Measurements from ENCODE around the gene GFM1. TPM values are rescaled to one million over a fixed set of nuclear protein-coding genes. Genes with fewer than 3 reads are reported as not detected.

The GFM1 gene
- total RNA-seq, 2 experiments from 2014 or later, result 48.4 to 56.1 TPM

DNA sequence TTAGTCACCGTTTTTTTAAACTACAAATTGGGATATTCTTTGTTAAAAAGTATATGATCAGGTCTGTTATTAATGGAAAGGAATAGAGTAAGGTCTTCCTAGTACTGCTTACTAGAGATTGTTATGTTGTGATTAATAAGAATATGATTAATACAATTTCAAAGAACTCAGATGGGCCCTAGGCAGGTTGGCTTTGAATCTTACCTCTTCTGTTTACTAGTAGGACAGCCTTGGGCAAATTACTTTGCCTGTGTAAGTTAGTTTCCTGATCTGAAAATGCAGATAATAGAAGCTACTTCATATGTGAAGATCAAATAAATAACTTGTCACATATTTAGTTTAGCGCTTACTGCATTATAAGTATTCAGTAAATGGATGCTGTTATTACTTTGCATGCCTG lies 6.9 kb downstream of the GFM1 start:
- no peak for DNase-seq
- ATAC-seq, result no peak
- intact Hi-C loops (cut with micrococcal nuclease), result no loop called here
- TF ChIP-seq, protein P1, sequence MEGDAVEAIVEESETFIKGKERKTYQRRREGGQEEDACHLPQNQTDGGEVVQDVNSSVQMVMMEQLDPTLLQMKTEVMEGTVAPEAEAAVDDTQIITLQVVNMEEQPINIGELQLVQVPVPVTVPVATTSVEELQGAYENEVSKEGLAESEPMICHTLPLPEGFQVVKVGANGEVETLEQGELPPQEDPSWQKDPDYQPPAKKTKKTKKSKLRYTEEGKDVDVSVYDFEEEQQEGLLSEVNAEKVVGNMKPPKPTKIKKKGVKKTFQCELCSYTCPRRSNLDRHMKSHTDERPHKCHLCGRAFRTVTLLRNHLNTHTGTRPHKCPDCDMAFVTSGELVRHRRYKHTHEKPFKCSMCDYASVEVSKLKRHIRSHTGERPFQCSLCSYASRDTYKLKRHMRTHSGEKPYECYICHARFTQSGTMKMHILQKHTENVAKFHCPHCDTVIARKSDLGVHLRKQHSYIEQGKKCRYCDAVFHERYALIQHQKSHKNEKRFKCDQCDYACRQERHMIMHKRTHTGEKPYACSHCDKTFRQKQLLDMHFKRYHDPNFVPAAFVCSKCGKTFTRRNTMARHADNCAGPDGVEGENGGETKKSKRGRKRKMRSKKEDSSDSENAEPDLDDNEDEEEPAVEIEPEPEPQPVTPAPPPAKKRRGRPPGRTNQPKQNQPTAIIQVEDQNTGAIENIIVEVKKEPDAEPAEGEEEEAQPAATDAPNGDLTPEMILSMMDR (IDR thresholded peaks at IDR 0.05), result no peak
- Mint-ChIP-seq H3K4me3 (no peak overlapping the region), H3K4me1 (ENCODE audit: low read depth) (peaks cover 26% of the 10 kb centered on the region), H3K27me3 (no peaks in the 10 kb centered on the region), H3K36me3 (ENCODE audit: low read depth) (peaks cover 38% of the 10 kb centered on the region), H3K27ac (peak overlapping the region; percentile 27), H3K9me3 (no peaks in the 10 kb centered on the region)
- ChIA-PET POLR2A (no interaction called here), CTCF (interaction anchor here (1.1 to 2.5 kb wide), 2 partner anchors 9 to 76 kb away, joined by 3 to 17 read pairs; no protein-coding TSS in a partner anchor)

DNA sequence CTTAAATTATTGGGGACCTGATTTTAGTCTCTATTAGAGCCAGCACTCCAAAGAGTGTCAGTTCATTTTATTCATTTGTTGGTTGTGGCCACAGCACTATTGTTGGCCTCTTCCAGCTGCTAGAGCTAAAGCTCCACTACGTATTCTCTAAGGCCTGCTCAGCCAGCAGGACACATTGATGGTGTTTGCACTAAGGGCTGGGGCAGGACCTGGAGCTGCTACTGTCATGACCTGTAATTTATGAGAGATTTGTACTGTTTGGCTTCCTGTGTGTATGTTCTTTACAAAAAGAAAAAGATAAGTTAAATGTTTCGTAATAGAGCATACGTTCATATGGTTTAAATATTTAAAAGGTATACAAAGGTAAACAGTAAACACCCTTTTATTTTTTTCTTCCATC lies 8.1 kb downstream of the GFM1 start:
- Mint-ChIP-seq H3K27me3 (no peaks in the 10 kb centered on the region), H3K4me1 (ENCODE audit: low read depth) (peaks cover 21% of the 10 kb centered on the region)
- TF ChIP-seq, protein P1 (IDR thresholded peaks at IDR 0.05), result no peak

DNA sequence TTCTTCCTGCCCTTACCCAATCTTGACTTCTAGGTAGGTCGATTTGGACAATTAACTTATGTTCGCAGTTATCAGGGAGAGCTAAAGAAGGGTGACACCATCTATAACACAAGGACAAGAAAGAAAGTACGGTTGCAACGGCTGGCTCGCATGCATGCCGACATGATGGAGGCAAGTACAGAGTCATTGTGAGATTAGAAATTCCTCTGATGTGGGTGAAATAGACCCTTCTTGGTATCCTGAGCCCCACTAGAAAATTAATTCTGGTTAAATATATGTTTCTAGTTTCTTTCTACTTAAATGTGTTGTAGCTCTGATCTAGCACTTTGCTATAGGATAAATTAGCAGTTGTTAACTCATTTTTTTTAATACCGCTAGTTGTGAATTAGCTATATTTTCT lies 14.6 kb downstream of the GFM1 start:
- peak; percentile 20 for DNase-seq
- ChIA-PET POLR2A (interaction anchor here (1.3 kb wide), 1 partner anchor 15 kb away, joined by 7 read pairs; the partner anchor contains the start of gene GFM1), CTCF (interaction anchor here (0.7 to 4.0 kb wide), 20 partner anchors 8 to 703 kb away, joined by 3 to 65 read pairs (median 8); partner anchors contain the start of genes GFM1, LXN and MFSD1)
- no peaks in the 10 kb centered on the region for H3K9me3 Mint-ChIP-seq
- H3K36me3 Mint-ChIP-seq (ENCODE audit: low read depth), result peaks cover 37% of the 10 kb centered on the region
- no peaks in the 10 kb centered on the region for H3K27me3 Mint-ChIP-seq
- no peak overlapping the region for H3K4me3 Mint-ChIP-seq
- H3K4me1 Mint-ChIP-seq (ENCODE audit: low read depth), result peaks cover 9% of the 10 kb centered on the region
- TF ChIP-seq, protein P1 (IDR thresholded peaks at IDR 0.05), result no peak
- peak overlapping the region; percentile 25 for H3K27ac Mint-ChIP-seq
- intact Hi-C loops (cut with micrococcal nuclease), result loop anchor here (5.0 kb wide), 1 partner anchor 133 kb away; no protein-coding TSS in a partner anchor
- peak; percentile 56 for ATAC-seq

More for the DNA sequence above, 8.1 kb downstream of the GFM1 start:
- Mint-ChIP-seq H3K9me3 (no peaks in the 10 kb centered on the region), H3K27ac (no peak overlapping the region), H3K36me3 (ENCODE audit: low read depth) (peaks cover 39% of the 10 kb centered on the region), H3K4me3 (no peak overlapping the region)
- intact Hi-C loops (cut with micrococcal nuclease), result no loop called here
- CTCF ChIA-PET, result interaction anchor here (1.1 to 2.5 kb wide), 2 partner anchors 8 to 75 kb away, joined by 3 to 17 read pairs; no protein-coding TSS in a partner anchor
- DNase-seq (no peak), ATAC-seq (no peak)
- POLR2A ChIA-PET, result no interaction called here

DNA sequence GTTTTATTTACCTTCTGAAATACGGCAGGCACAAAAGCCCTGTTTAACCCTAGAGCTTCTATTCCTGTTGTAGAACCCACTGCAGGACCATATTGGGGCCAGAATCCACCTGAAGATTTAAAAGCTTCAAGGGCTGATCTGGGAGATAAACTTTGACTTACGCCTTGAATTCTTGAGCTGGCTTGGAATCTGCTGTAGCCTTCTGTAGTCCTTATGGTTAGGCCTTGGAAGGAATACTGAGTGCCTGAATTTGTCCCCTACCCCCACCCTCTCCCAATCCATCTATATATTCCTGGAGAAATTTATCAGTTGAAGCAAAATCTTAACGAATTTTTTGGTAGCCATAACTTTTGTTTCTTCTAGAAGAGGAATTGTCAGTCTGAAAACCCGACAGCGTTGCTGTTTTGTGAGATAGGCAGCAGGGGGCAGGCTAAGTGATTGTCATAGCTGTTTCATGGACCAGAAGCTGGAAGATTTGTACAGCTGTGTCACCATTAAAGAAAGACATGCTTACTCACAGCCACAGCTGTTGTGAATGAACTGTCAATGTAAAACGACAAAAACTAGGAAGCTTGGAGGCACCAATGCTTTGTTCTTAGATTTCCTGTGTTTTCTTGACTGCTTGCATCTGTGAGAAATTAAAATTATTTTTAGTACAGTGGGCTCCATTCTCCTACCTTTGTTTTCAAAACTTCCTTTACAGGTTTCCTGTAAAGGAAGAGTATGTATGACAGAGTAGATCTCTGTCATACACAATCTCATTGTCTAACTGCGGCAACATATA lies 15.3 kb downstream of the GFM1 start:
- peaks cover 43% of the 10 kb centered on the region for H3K36me3 Mint-ChIP-seq (ENCODE audit: low read depth)

More for the DNA sequence above, 15.3 kb downstream of the GFM1 start:
- DNase-seq (peak; percentile 65), ATAC-seq (peak; percentile 93)
- Mint-ChIP-seq H3K4me3 (no peak overlapping the region), H3K9me3 (no peaks in the 10 kb centered on the region), H3K4me1 (ENCODE audit: low read depth) (peaks cover 13% of the 10 kb centered on the region), H3K27me3 (no peaks in the 10 kb centered on the region), H3K27ac (no peak overlapping the region)
- ChIA-PET POLR2A (interaction anchor here (1.3 kb wide), 1 partner anchor 15 kb away, joined by 7 read pairs; the partner anchor contains the start of gene GFM1), CTCF (interaction anchor here (0.7 to 4.0 kb wide), 26 partner anchors 8 to 704 kb away, joined by 3 to 65 read pairs (median 6); partner anchors contain the start of genes GFM1, LXN and MFSD1)
- TF ChIP-seq, protein P1 (IDR thresholded peaks at IDR 0.05), result peak; percentile 60
- intact Hi-C loops (cut with micrococcal nuclease), result loop anchor here (5.0 kb wide), 1 partner anchor 133 kb away; no protein-coding TSS in a partner anchor

Data from activated CD8-positive, alpha-beta T cell treated with anti-CD3 and anti-CD28 coated beads for 36 hours (primary cell).